Measurements from ENCODE around the gene NUDT9.

DNA sequence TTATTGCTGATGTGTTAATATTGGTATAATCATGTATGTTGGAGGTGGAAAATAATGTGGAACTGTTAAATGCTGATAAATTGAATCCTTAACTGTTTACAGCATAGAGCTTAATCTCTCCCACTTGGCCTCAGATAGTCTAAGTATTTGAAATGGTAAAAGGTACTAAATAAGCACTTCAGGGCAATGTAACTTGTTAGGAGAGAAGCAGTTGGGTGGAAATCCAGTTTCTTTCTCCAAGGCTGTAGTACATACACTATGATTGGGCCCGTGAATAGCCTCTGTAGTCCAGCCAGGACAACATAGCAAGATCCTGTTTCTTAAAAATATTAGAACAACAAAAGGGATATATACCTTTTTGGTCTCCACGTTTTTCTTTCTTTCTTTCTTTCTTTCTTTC is 39.7 kb downstream of the NUDT9 start:
- TF ChIP-seq CTCF (IDR thresholded peaks at IDR 0.05) (no peak), POLR2A (IDR thresholded peaks at IDR 0.05) (no peak)

Data from testis (tissue), 2 donors.